HepG2 (cell line): Measurements from ENCODE around the gene EIF6. TPM values are rescaled to one million over a fixed set of nuclear protein-coding genes. Genes with fewer than 3 reads are reported as not detected.

Experiments
- FOXO1 ChIP-seq: sonication (generic); formaldehyde crosslinking; IDR thresholded peaks from 2 replicates; pipeline ENCODE4 v1.4.0; 2020; ENCODE audit warnings: missing genetic modification reagents
- FOXP1 ChIP-seq, 2 experiments: fragments of 450-650 bp in 1 of 2; IDR thresholded peaks; 2 replicates each; pipeline ENCODE4 v1.6.1; 2017 to 2018; ENCODE audit warnings: antibody characterized with exemption in 1 of 2
- GABPA ChIP-seq, 2 experiments: IDR thresholded peaks; 2 replicates each; pipeline ENCODE4 v1.6.1; 2011 to 2016; ENCODE audit warnings: low read depth in 2 of 2, low read length in 1 of 2, missing biosample characterization in 1 of 2, missing genetic modification characterization in 1 of 2
- HNRNPUL1 ChIP-seq: fragments of 200-400 bp; formaldehyde crosslinking; IDR thresholded peaks from 2 replicates; pipeline ENCODE4 v1.6.1; 2017; ENCODE audit warnings: low read depth, mild to moderate bottlenecking, low read length, moderate library complexity
- KMT2B ChIP-seq: IDR thresholded peaks from 2 replicates; pipeline ENCODE4 v1.6.1; 2016; ENCODE audit warnings: missing genetic modification reagents, missing compliant biosample characterization
- NCOA1 ChIP-seq: sonication (generic); formaldehyde crosslinking; IDR thresholded peaks from 2 replicates; pipeline ENCODE4 v1.9.0; 2021; ENCODE audit warnings: missing genetic modification reagents
- PHF8 ChIP-seq: sonication (generic); formaldehyde crosslinking; IDR thresholded peaks from 2 replicates; pipeline ENCODE4 v1.5.0; 2020; ENCODE audit warnings: missing genetic modification reagents
- RERE ChIP-seq: IDR thresholded peaks from 2 replicates; pipeline ENCODE4 v1.6.1; 2016; ENCODE audit warnings: low read depth, missing genetic modification reagents, missing compliant biosample characterization
- TBX2 ChIP-seq: sonication (generic); formaldehyde crosslinking; IDR thresholded peaks from 2 replicates; pipeline ENCODE4 v1.5.0; 2020; ENCODE audit warnings: missing genetic modification reagents, mild to moderate bottlenecking, borderline replicate concordance
- TCF7 ChIP-seq: sonication (generic); IDR thresholded peaks from 2 replicates; pipeline ENCODE4 v1.6.1; 2016; ENCODE audit warnings: antibody characterized with exemption, low read depth
- TEAD2 ChIP-seq: sonication (generic); formaldehyde crosslinking; IDR thresholded peaks from 2 replicates; pipeline ENCODE4 v1.9.0; 2021; ENCODE audit warnings: missing genetic modification reagents
- ZFP1 ChIP-seq: IDR thresholded peaks from 2 replicates; pipeline ENCODE4 v1.6.1; 2016
- ZNF33A ChIP-seq: sonication (generic); formaldehyde crosslinking; IDR thresholded peaks from 2 replicates; pipeline ENCODE4 v1.5.1; 2020; ENCODE audit warnings: missing genetic modification reagents, mild to moderate bottlenecking, moderate library complexity, borderline replicate concordance
- ZNF414 ChIP-seq: sonication (generic); formaldehyde crosslinking; IDR thresholded peaks from 2 replicates; pipeline ENCODE4 v1.5.0; 2020; ENCODE audit warnings: missing genetic modification reagents
- ZNF577 ChIP-seq: sonication (generic); formaldehyde crosslinking; IDR thresholded peaks from 2 replicates; pipeline ENCODE4 v1.4.0; 2020; ENCODE audit warnings: mild to moderate bottlenecking, low read depth, missing genetic modification reagents, borderline replicate concordance
- ZNF607 ChIP-seq: sonication (generic); formaldehyde crosslinking; IDR thresholded peaks from 2 replicates; pipeline ENCODE4 v1.5.1; 2020; ENCODE audit warnings: missing genetic modification reagents, mild to moderate bottlenecking, borderline replicate concordance
- ZNF781 ChIP-seq: sonication (generic); formaldehyde crosslinking; IDR thresholded peaks from 2 replicates; pipeline ENCODE4 v1.5.1; 2020; ENCODE audit warnings: borderline replicate concordance, mild to moderate bottlenecking, missing genetic modification reagents; ENCODE audit errors: not compliant biosample characterization
- ZZZ3 ChIP-seq: sonication (generic); formaldehyde crosslinking; IDR thresholded peaks from 2 replicates; pipeline ENCODE4 v1.4.0; 2020; ENCODE audit warnings: missing genetic modification reagents, mild to moderate bottlenecking, borderline replicate concordance
- polyA plus RNA-seq, 8 experiments: library from polyadenylated mRNA; depleted of rRNA in 3 of 8; stranded (reverse) in 7 of 8; unstranded in 1 of 8; fragments of >200 nt; fragmentation: Illumina TruSeq in 4 of 8; extraction: Trizol in 4 of 8; gene quantifications; 2 replicates each; pipeline versions ENCODE4 v1.2.1 to v1.2.3, GENCODE V29; 2011 to 2016; ENCODE audit warnings: low read depth in 4 of 8, missing spikeins in 1 of 8, mixed read lengths in 1 of 8; ENCODE audit not compliant: insufficient read depth in 1 of 8
- total RNA-seq, 5 experiments: library from RNA; depleted of rRNA; stranded (reverse); fragments of >200 nt; fragmentation: Illumina TruSeq; extraction: Trizol; gene quantifications; 2 replicates each; pipeline ENCODE4 v1.2.3, GENCODE V29; 2016; ENCODE audit warnings: low read depth in 1 of 5
- TF ChIP-seq, protein P1 (sequence below): IDR thresholded peaks from 2 replicates; pipeline ENCODE4 v1.6.1; 2016; ENCODE audit warnings: missing biosample characterization, missing genetic modification reagents, low read depth
- TF ChIP-seq, protein P2 (sequence below): sonication (generic); formaldehyde crosslinking; IDR thresholded peaks from 2 replicates; pipeline ENCODE4 v1.4.0; 2020; ENCODE audit warnings: missing genetic modification reagents, borderline replicate concordance

The EIF6 gene
- total and polyA plus RNA-seq, 2 of the 13 experiments (the other 11 are each of a cell fraction or from before 2014, with no cell fraction given): 462 to 466 TPM

DNA sequence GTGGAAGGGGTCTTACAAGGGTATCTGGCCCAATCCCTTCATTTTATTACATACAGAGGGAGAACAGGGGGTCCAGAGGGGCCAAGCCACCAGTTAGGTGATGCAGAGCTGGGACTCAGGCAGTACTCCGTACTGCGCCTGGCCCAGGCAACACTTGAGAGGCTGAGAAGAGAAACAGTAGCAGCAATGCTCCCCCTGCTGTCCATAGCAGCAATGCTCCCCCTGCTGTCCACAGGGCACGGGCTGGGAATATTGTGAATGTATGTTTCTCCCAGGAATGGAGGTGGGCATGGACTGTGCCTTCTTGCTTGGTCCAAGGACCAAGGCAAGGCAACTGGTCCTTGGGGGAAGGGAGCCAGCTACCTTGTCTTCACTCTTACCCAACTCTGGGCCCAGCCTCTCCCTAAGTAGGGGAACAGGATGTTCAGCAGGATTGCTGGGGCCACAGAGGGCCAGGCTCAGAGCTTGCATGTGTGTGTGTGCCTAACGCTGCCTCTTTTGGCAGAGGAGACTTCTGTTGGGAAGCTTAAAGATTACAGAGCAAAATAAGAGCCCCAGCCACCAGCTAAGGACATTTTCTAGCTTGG lies 22.5 kb upstream of the EIF6 start (continued):
- TF ChIP-seq ZNF414 (CRISPR knock-in tag): peak; percentile 28; the same call in 1 of the 2 replicates
- TF ChIP-seq KMT2B: no peak
- no peak for TF ChIP-seq NCOA1
- no peak for TF ChIP-seq ZFP1 (CRISPR knock-in tag)
- no peak for TF ChIP-seq HNRNPUL1
- TF ChIP-seq ZNF607: no peak
- no peak for TF ChIP-seq ZNF781 (CRISPR knock-in tag)
- no peak for TF ChIP-seq TBX2 (CRISPR knock-in tag)
- TF ChIP-seq ZZZ3 (CRISPR knock-in tag): no peak
- no peak for TF ChIP-seq TCF7
- no peak for TF ChIP-seq TEAD2 (CRISPR knock-in tag)
- peak; percentile 28 for TF ChIP-seq FOXO1 (CRISPR knock-in tag)
- TF ChIP-seq ZNF577 (CRISPR knock-in tag): no peak
- no peak for TF ChIP-seq GABPA (IDR thresholded peaks at IDR 0.05; ENCODE audit: low read depth, low read length)
- no peak for TF ChIP-seq GABPA (CRISPR knock-in tag; IDR thresholded peaks at IDR 0.05; ENCODE audit: low read depth)
- TF ChIP-seq, protein P1, sequence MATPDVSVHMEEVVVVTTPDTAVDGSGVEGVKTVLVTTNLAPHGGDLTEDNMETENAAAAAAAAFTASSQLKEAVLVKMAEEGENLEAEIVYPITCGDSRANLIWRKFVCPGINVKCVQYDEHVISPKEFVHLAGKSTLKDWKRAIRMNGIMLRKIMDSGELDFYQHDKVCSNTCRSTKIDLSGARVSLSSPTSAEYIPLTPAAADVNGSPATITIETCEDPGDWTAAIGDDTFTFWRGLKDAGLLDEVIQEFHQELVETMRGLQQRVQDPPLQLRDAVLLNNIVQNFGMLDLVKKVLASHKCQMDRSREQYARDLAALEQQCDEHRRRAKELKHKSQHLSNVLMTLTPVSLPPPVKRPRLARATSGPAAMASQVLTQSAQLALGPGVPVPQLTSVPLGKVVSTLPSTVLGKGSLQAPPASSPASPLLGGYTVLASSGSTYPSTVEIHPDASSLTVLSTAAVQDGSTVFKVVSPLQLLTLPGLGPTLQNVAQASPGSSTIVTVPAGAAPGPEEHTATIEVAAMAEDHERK (CRISPR knock-in tag): no peak
- TF ChIP-seq, protein P2, sequence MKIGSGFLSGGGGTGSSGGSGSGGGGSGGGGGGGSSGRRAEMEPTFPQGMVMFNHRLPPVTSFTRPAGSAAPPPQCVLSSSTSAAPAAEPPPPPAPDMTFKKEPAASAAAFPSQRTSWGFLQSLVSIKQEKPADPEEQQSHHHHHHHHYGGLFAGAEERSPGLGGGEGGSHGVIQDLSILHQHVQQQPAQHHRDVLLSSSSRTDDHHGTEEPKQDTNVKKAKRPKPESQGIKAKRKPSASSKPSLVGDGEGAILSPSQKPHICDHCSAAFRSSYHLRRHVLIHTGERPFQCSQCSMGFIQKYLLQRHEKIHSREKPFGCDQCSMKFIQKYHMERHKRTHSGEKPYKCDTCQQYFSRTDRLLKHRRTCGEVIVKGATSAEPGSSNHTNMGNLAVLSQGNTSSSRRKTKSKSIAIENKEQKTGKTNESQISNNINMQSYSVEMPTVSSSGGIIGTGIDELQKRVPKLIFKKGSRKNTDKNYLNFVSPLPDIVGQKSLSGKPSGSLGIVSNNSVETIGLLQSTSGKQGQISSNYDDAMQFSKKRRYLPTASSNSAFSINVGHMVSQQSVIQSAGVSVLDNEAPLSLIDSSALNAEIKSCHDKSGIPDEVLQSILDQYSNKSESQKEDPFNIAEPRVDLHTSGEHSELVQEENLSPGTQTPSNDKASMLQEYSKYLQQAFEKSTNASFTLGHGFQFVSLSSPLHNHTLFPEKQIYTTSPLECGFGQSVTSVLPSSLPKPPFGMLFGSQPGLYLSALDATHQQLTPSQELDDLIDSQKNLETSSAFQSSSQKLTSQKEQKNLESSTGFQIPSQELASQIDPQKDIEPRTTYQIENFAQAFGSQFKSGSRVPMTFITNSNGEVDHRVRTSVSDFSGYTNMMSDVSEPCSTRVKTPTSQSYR (CRISPR knock-in tag): no peak
- no peak for TF ChIP-seq FOXP1 (IDR thresholded peaks at IDR 0.05)
- TF ChIP-seq FOXP1 (CRISPR knock-in tag; IDR thresholded peaks at IDR 0.05): no peak
- TF ChIP-seq PHF8: peak; percentile 39; the same call in 1 of the 2 replicates
- no peak for TF ChIP-seq ZNF33A
- TF ChIP-seq RERE: no peak
